Measurements from ENCODE around the gene PLA2G6. TPM values are rescaled to one million over a fixed set of nuclear protein-coding genes. Genes with fewer than 3 reads are reported as not detected.

PLA2G6 gene
- total RNA-seq, 2 experiments from 2014 or later = 33.9 to 83.9 TPM

- CTCF ChIA-PET (ENCODE audit: unreplicated experiment) = interaction anchor here (0.6 kb wide), 1 partner anchor 12 kb away, joined by 3 read pairs; no protein-coding TSS in a partner anchor
Observed at GRCh38 chr22:38213319-38213989, 31.8 kb upstream of the PLA2G6 start.

GRCh38 chr22:38212442-38212841, 30.8 kb upstream of the PLA2G6 start:
- Histone ChIP-seq H3K4me2 (ENCODE audit: low read length) (no peak overlapping the region), H3K4me3 (ENCODE audit: low read depth, low read length, poor library complexity, severe bottlenecking) (no peak overlapping the region), H3K36me3 (ENCODE audit: insufficient read depth, low read length) (no peaks in the 10 kb centered on the region), H3K79me2 (ENCODE audit: insufficient read depth, low read depth, low read length) (no peaks in the 10 kb centered on the region), H4K20me1 (ENCODE audit: insufficient read depth, low read length) (no peaks in the 10 kb centered on the region), H3K27ac (ENCODE audit: low read depth, low read length, poor library complexity, severe bottlenecking) (no peak overlapping the region), H3K9me2 (ENCODE audit: insufficient read depth, low read length) (no peaks in the 10 kb centered on the region), H3K4me1 (ENCODE audit: insufficient read depth, low read length, poor library complexity, severe bottlenecking) (peaks cover 22% of the 10 kb centered on the region), H3K9me3 (ENCODE audit: low read length) (no peaks in the 10 kb centered on the region), H2AFZ (ENCODE audit: low read length) (no peak overlapping the region)
- BruUV-seq (replicated peaks) = no TSS peak
- no peak for TF ChIP-seq CTCF (conservative IDR thresholded peaks at IDR 0.05; ENCODE audit: low read length)
- no peak for TF ChIP-seq EZH2phosphoT487 (IDR thresholded peaks at IDR 0.05; ENCODE audit: borderline replicate concordance, low read depth, low read length)
- CTCF ChIA-PET (ENCODE audit: unreplicated experiment) = no interaction called here
- POLR2A ChIA-PET = interaction anchor here (0.6 to 1.2 kb wide), 2 partner anchors 30 to 293 kb away, joined by 3 to 4 read pairs; no protein-coding TSS in a partner anchor
- DNase-seq (ENCODE audit: low spot score) = no peak
- intact Hi-C loops (cut with micrococcal nuclease; ENCODE audit: unreplicated experiment) = no loop called here

More at GRCh38 chr22:38213319-38213989, 31.8 kb upstream of the PLA2G6 start:
- no peaks in the 10 kb centered on the region for H3K79me2 ChIP-seq (ENCODE audit: insufficient read depth, low read depth, low read length)
- no peak overlapping the region for H3K4me3 ChIP-seq (ENCODE audit: low read depth, low read length, poor library complexity, severe bottlenecking)
- H4K20me1 ChIP-seq (ENCODE audit: insufficient read depth, low read length) = no peaks in the 10 kb centered on the region
- H3K9me3 ChIP-seq (ENCODE audit: low read length) = no peaks in the 10 kb centered on the region
- intact Hi-C loops (cut with micrococcal nuclease; ENCODE audit: unreplicated experiment) = no loop called here
- no peak overlapping the region for H3K27ac ChIP-seq (ENCODE audit: low read depth, low read length, poor library complexity, severe bottlenecking)
- no peak overlapping the region for H2AFZ ChIP-seq (ENCODE audit: low read length)
- POLR2A ChIA-PET = no interaction called here
- H3K4me2 ChIP-seq (ENCODE audit: low read length) = peak overlapping the region; percentile 63
- BruUV-seq (replicated peaks) = no TSS peak
- TF ChIP-seq CTCF (conservative IDR thresholded peaks at IDR 0.05; ENCODE audit: low read length) (no peak), EZH2phosphoT487 (IDR thresholded peaks at IDR 0.05; ENCODE audit: borderline replicate concordance, low read depth, low read length) (no peak)
- DNase-seq (ENCODE audit: low spot score) = peak; percentile 17
- no peaks in the 10 kb centered on the region for H3K36me3 ChIP-seq (ENCODE audit: insufficient read depth, low read length)
- no peaks in the 10 kb centered on the region for H3K9me2 ChIP-seq (ENCODE audit: insufficient read depth, low read length)
- H3K4me1 ChIP-seq (ENCODE audit: insufficient read depth, low read length, poor library complexity, severe bottlenecking) = peaks cover 22% of the 10 kb centered on the region

GRCh38 chr22:38211556-38211955, 29.9 kb upstream of the PLA2G6 start:
- ChIA-PET POLR2A (interaction anchor here (1.2 kb wide), 1 partner anchor 31 kb away, joined by 3 read pairs; no protein-coding TSS in a partner anchor), CTCF (ENCODE audit: unreplicated experiment) (no interaction called here)
- no TSS peak for BruUV-seq (replicated peaks)
- no peak for DNase-seq (ENCODE audit: low spot score)
- H3K4me3 ChIP-seq (ENCODE audit: low read depth, low read length, poor library complexity, severe bottlenecking) = no peak overlapping the region
- H3K9me3 ChIP-seq (ENCODE audit: low read length) = no peaks in the 10 kb centered on the region
- H3K27ac ChIP-seq (ENCODE audit: low read depth, low read length, poor library complexity, severe bottlenecking) = no peak overlapping the region
- no peaks in the 10 kb centered on the region for H3K36me3 ChIP-seq (ENCODE audit: insufficient read depth, low read length)
- no peaks in the 10 kb centered on the region for H4K20me1 ChIP-seq (ENCODE audit: insufficient read depth, low read length)
- peaks cover 22% of the 10 kb centered on the region for H3K4me1 ChIP-seq (ENCODE audit: insufficient read depth, low read length, poor library complexity, severe bottlenecking)
- intact Hi-C loops (cut with micrococcal nuclease; ENCODE audit: unreplicated experiment) = no loop called here
- H3K4me2 ChIP-seq (ENCODE audit: low read length) = no peak overlapping the region
- no peaks in the 10 kb centered on the region for H3K79me2 ChIP-seq (ENCODE audit: insufficient read depth, low read depth, low read length)
- H3K9me2 ChIP-seq (ENCODE audit: insufficient read depth, low read length) = no peaks in the 10 kb centered on the region
- no peak for TF ChIP-seq CTCF (conservative IDR thresholded peaks at IDR 0.05; ENCODE audit: low read length)
- no peak for TF ChIP-seq EZH2phosphoT487 (IDR thresholded peaks at IDR 0.05; ENCODE audit: borderline replicate concordance, low read depth, low read length)
- no peak overlapping the region for H2AFZ ChIP-seq (ENCODE audit: low read length)

All from OCI-LY7 (cell line).